T-helper 2 cell treated with Interferon-gamma antibody and Interleukin-4, amounts not matched to agents 5 μg/mL and 100 μg/mL, for 36 hours (primary cell): ENCODE measurements around the gene ZNF326.
A peak's percentile ranks its signal among the peaks of the same experiment; 100 is the strongest.

ENCODE experiments used
- DNase-seq: peaks from one replicate; pipeline ENCODE4 v3.0.0; 2021; ENCODE audit warnings: low spot score
- H3K27ac Mint-ChIP-seq: one replicate; pipeline ENCODE4 v1.8.0; 2021; ENCODE audit warnings: mild to moderate bottlenecking, mixed read lengths
- H3K27me3 Mint-ChIP-seq: one replicate; pipeline ENCODE4 v1.8.0; 2021; ENCODE audit warnings: low read depth, mixed read lengths
- H3K36me3 Mint-ChIP-seq: one replicate; pipeline ENCODE4 v1.8.0; 2021; ENCODE audit warnings: low read depth, mixed read lengths
- H3K4me1 Mint-ChIP-seq: one replicate; pipeline ENCODE4 v1.8.0; 2021; ENCODE audit warnings: low read depth, mixed read lengths
- H3K4me3 Mint-ChIP-seq: one replicate; pipeline ENCODE4 v1.8.0; 2022; ENCODE audit warnings: mild to moderate bottlenecking, moderate library complexity, mixed read lengths
- H3K9me3 Mint-ChIP-seq: one replicate; pipeline ENCODE4 v1.8.0; 2021; ENCODE audit warnings: mixed read lengths

The ZNF326 gene, protein sequence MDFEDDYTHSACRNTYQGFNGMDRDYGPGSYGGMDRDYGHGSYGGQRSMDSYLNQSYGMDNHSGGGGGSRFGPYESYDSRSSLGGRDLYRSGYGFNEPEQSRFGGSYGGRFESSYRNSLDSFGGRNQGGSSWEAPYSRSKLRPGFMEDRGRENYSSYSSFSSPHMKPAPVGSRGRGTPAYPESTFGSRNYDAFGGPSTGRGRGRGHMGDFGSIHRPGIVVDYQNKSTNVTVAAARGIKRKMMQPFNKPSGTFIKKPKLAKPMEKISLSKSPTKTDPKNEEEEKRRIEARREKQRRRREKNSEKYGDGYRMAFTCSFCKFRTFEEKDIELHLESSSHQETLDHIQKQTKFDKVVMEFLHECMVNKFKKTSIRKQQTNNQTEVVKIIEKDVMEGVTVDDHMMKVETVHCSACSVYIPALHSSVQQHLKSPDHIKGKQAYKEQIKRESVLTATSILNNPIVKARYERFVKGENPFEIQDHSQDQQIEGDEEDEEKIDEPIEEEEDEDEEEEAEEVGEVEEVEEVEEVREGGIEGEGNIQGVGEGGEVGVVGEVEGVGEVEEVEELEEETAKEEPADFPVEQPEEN

DNA sequence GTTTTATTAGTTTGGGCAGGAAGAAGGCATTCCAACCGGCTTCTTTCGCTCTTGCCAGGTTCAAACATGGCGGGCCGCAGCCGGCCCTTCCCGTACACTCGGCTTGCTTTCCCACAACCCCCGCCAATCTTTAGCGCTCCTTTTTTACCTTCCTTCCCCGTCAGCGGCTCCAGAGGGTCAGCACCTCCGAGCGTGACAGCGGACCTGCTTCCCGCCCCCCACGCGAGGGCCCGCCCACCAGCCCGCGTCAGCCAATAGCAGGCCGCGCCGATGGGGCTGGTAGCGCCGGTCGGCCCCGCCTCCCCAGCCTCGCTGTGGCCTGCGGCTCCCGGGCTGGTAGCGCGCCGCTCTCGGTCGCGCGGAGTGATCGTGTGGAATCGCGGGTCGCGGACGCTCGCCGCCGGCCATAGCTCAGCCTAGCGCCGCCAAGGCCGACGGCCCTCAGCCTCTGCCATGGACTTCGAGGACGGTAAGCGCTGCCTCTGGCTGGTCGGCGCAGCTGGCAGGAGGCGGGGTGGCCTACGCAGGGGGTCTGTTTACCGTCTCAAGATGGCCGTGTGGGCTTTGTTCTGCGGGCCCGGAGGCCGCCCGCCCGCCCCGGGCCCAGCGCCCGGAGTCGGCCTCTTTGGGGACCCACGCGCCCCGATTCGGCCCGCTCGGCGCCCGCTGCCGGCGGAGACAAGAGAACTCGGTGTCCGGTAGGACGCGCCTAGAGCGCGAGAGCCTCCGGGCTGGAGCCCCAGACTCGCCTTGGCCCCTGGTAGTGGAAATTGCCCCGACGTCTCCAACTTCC lies at the start of gene ZNF326:
TSS of gene ZNF326 (plus strand) at position 306 of the 793 bp plus-strand sequence. CDS start at position 454, 148 bp downstream.
- peaks cover 17% of the 10 kb centered on the region for H3K36me3 Mint-ChIP-seq
- peak within 1 kb of the TSS; percentile 97 for H3K27ac Mint-ChIP-seq
- H3K27me3 Mint-ChIP-seq, result peaks cover 2% of the 10 kb centered on the region
- DNase-seq, result peak; percentile 98
- H3K4me3 Mint-ChIP-seq, result peak within 1 kb of the TSS; percentile 100
- H3K4me1 Mint-ChIP-seq, result peaks cover 40% of the 10 kb centered on the region
- H3K9me3 Mint-ChIP-seq, result no peaks in the 10 kb centered on the region

DNA sequence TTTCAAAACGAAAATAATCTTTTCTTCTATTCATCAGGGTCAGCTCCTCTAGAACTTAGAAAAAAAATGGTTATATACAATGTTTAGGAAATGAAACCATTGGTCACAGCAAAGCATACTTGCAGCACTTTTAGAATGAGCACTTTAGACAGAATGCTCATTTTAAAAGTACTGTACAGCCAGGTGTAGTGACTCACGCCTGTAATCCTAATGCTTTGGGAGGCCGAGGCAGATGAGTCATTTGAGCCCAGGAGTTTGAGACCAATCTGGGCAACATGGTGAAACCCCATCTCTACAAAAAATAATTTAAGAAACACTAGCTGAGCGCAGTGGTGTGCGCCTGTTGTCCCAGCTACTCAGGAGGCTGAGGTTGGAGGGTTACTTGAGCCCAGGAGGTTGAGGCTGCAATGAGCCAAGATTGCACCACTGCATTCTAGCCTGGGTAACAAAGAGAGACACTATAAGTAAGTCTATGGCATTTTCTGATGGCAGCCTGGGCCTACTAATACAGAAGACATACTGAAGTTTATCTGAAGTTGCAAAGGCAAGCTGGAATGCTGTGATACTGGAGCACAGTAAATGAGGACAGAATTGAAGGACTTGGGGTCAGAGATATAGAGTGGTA lies 48.9 kb upstream of the ZNF326 start:
- H3K27me3 Mint-ChIP-seq, result no peaks in the 10 kb centered on the region
- peaks cover 4% of the 10 kb centered on the region for H3K4me1 Mint-ChIP-seq
- no peak overlapping the region for H3K27ac Mint-ChIP-seq
- DNase-seq, result no peak
- no peaks in the 10 kb centered on the region for H3K36me3 Mint-ChIP-seq
- H3K4me3 Mint-ChIP-seq, result no peak overlapping the region
- no peaks in the 10 kb centered on the region for H3K9me3 Mint-ChIP-seq

DNA sequence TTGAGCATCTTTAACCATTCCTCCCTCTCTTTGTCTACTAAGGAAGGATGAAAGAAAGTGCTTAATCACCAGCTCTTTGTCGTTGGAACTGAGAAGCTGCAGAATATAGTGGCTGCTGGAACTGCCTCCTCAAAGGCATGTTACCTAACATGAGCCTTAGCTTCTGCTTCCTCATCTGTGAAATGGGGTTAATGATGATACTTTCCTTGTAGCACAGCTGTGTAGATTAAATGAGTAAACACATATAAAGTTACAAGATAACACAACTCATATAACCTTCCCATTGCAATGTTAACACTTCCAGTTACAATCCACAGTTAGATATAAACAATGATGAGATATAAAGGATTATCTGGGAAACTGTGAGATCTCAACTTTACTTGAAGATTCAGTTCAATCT lies 48.4 kb upstream of the ZNF326 start:
- no peak overlapping the region for H3K4me3 Mint-ChIP-seq
- H3K4me1 Mint-ChIP-seq, result peaks cover 4% of the 10 kb centered on the region
- no peaks in the 10 kb centered on the region for H3K9me3 Mint-ChIP-seq
- H3K27me3 Mint-ChIP-seq, result no peaks in the 10 kb centered on the region
- H3K27ac Mint-ChIP-seq, result no peak overlapping the region
- no peaks in the 10 kb centered on the region for H3K36me3 Mint-ChIP-seq
- DNase-seq, result no peak

DNA sequence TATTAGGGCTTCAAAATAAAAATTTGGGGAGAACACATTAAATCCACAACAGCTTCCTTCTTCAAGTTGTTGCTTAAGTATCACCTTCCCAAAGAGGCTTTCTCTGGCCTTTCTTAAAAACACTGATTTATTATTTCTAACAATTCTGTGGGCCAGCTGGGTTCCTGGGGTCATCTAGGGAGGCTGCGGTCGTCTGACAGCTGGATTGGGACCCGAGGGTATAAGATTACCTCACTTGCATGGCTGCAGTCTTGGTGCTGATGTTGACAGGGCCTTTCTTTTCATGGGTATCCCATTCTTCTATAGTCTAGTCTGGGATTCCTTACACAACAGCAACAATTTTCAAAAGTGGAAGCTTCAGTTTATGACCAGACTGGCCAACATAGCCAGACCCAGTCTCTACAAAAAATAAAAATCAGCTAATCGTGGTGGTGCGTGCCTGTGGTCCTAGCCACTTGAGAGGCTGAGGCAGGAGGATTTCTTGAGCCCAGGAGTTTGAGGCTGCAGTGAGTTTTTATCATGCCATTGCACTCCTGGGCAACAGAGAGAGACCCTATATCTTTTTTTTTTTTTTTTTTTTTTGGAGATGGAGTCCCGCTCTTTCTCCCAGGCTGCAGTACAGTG lies 46.1 kb upstream of the ZNF326 start:
- DNase-seq, result no peak
- H3K9me3 Mint-ChIP-seq, result no peaks in the 10 kb centered on the region
- H3K4me1 Mint-ChIP-seq, result peaks cover 16% of the 10 kb centered on the region
- no peaks in the 10 kb centered on the region for H3K27me3 Mint-ChIP-seq
- no peaks in the 10 kb centered on the region for H3K36me3 Mint-ChIP-seq
- H3K27ac Mint-ChIP-seq, result no peak overlapping the region
- H3K4me3 Mint-ChIP-seq, result no peak overlapping the region

DNA sequence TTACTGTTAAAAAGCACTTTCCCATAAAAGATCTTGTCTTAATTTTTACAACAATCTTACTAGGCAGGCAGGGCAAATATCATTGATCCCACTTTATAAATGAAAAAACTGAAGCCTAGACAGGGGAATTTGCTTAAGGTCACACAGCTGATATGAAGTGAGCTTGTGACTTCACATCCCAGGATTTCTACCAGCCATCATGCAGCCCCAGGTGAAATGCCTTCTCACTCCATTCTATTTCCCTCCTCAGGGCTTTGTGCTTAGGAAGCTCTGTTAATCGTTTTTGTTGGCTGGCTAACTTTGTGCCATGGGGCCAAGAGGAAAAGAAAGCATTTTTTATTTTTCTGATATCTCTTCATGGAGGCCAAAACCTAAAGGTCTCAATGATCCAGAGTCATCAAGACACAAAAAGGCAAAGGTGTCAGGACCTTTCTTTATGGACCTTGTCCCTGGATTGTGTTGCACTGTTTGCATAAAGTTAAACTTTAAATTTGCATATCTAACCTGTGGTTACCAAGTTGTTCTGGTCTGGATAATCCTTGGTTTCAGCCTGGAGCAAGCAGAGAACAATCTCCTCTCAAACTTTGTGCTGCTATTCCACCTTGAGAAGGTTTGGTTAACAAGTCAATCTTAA lies 44.8 kb upstream of the ZNF326 start:
- no peak overlapping the region for H3K27ac Mint-ChIP-seq
- no peaks in the 10 kb centered on the region for H3K36me3 Mint-ChIP-seq
- H3K9me3 Mint-ChIP-seq, result no peaks in the 10 kb centered on the region

DNA sequence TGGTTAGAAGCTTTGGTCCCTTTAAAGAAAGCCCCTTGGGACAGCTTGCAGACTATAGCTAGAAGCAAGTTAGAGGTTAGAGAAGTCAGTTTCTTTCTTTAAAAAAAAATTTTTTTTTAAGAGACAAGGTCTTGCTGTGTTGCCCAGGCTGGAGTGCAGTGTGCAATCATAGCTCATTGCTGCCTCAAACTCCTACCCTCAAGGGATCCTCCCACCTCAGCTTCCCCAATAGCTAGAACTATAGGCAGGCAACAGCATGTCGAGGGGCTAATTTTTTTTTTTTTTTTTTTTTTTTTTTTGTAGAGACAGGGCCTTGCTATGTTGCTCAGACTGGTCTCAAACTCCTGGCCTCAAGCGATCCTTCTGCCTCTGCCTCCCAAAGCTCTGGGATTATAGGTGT lies 44.2 kb upstream of the ZNF326 start:
- Mint-ChIP-seq H3K36me3 (no peaks in the 10 kb centered on the region), H3K27ac (no peak overlapping the region), H3K4me3 (no peak overlapping the region), H3K27me3 (no peaks in the 10 kb centered on the region), H3K4me1 (peaks cover 23% of the 10 kb centered on the region), H3K9me3 (no peaks in the 10 kb centered on the region)
- DNase-seq, result no peak

More for the DNA sequence above, 44.8 kb upstream of the ZNF326 start:
- no peak for DNase-seq
- no peaks in the 10 kb centered on the region for H3K27me3 Mint-ChIP-seq
- H3K4me1 Mint-ChIP-seq, result peaks cover 21% of the 10 kb centered on the region
- no peak overlapping the region for H3K4me3 Mint-ChIP-seq

DNA sequence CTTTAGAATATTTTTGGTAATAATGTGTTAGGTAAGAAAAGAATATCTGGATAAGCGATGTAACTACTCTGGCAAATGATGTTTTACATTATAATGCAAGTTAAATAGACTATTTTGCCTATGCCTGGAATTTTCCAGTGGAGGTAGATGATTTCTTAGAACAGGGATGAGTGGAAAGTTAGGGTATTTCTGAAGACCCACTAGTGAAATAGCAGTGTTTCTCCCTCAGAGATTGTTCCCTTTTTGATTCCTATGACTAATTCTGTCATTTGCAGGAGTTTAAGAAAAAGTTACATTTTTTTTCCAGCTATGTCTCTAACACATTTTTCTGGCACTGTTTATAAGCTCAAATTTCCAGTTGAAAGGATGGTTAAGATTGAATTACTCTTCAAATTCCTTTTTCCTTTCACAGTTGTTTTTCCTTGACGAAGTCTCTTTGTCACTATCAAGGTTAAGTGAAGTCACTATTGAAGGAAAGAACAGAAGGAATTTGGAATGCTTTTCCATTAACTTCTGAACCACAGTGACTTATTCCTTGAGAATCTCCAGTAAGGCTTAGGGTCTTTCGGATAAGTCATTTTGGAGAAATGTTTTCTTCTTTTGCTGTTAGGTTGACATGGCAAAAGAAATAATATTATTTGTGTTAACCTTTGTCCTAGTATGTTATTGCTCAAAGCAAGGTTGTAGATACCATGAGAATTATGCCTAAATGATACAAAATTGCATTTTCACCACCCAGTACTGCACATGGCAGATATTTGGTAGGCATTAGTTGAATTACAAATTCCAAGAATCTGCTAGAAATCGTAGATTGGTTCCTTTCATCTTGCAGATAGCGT lies 42.9 kb upstream of the ZNF326 start:
- DNase-seq, result no peak
- Mint-ChIP-seq H3K4me1 (peaks cover 23% of the 10 kb centered on the region), H3K27ac (no peak overlapping the region), H3K4me3 (no peak overlapping the region), H3K36me3 (no peaks in the 10 kb centered on the region), H3K9me3 (no peaks in the 10 kb centered on the region), H3K27me3 (no peaks in the 10 kb centered on the region)

DNA sequence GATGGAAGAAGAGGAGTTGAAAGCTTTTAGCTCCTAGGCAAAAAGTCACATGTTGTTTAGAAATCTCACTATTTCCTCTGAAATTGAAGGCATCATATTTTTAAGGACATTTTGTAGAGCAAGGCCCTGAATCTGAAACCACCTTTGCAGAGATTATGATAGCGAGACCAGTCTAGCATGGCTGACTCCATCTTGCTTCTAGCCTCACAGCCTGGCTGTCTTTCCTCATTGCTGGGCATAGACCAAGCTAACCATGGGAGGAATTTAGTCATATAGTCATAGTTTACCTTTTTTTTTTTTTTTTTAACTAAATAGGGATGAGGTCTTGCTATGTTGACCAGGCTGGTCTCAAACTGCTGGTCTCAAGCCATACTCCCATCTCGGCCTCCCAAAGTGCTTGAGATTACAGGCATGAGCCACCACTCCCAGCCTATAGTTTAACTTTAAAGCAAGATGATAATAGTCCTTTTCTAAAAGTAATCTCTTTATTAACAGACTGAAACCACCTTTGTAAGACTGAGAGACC lies 42.2 kb upstream of the ZNF326 start:
- no peak overlapping the region for H3K27ac Mint-ChIP-seq
- H3K4me3 Mint-ChIP-seq, result no peak overlapping the region
- DNase-seq, result no peak
- no peaks in the 10 kb centered on the region for H3K27me3 Mint-ChIP-seq
- H3K36me3 Mint-ChIP-seq, result no peaks in the 10 kb centered on the region
- H3K9me3 Mint-ChIP-seq, result no peaks in the 10 kb centered on the region
- H3K4me1 Mint-ChIP-seq, result peaks cover 28% of the 10 kb centered on the region

DNA sequence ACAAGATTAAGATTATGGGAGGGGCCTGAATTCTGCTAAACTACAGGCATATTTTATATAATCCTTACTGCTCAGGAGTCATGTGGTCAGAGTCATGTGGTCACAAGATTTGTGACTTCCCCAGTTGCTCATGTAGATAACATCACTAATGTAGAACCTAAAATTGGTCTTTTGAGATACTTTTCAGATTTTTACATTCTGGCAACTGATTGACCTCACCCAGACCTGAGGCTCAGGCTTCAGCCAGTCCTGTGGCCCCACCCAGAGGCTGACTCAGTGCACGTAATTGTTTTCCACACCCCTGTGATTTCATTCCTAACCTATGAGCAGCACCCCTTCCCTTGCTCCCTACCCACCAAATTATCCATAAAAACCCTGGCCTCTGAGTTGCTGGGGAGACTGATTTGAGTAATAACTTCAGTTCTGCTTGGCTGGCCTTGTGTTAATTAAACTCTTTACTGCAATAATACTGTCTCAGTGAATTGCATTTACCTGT lies 41.7 kb upstream of the ZNF326 start:
- Mint-ChIP-seq H3K27ac (peak overlapping the region; percentile 52), H3K27me3 (no peaks in the 10 kb centered on the region), H3K36me3 (no peaks in the 10 kb centered on the region), H3K4me3 (peak overlapping the region; percentile 30), H3K4me1 (peaks cover 30% of the 10 kb centered on the region), H3K9me3 (no peaks in the 10 kb centered on the region)
- peak; percentile 36 for DNase-seq

DNA sequence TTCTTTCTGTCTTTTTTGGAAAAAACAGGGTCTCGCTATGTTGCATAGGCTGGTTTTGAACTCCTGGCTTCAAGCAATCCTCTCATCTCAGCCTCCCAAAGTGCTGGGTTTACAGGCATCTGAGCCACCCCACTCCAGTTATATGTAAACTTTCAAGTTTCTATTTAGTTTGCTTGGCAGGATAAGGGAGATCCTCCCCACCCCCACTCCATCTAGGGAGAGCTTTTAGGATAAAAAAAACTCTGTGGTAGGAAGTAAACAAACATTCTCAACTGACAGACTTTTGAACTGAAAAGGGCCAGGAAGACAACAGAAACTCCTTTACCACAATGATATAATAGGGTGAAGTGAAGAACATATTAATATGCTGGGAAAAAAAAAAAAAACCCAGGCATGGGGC lies 41.0 kb upstream of the ZNF326 start:
- Mint-ChIP-seq H3K27ac (no peak overlapping the region), H3K36me3 (no peaks in the 10 kb centered on the region), H3K9me3 (no peaks in the 10 kb centered on the region), H3K4me1 (peaks cover 32% of the 10 kb centered on the region), H3K27me3 (no peaks in the 10 kb centered on the region), H3K4me3 (no peak overlapping the region)
- DNase-seq, result no peak

DNA sequence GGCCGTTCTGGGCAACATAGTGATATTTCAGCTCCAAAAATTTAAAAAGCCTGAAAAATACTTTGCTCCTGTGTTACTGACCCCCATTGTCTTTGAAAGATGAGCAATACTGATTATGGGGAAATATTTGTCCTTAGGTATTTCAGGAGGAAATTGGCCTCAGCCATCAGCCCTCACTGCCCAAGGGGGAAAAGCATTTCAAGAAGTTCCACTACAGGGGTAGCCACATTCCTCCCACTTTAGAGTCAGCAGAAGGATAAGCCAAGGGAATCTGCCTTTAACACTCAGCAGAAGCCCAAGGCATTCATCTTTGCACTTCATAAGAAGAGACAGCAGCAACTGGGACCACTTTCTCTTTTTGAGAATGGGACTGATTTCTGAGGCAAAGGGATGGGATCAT lies 40.5 kb upstream of the ZNF326 start:
- Mint-ChIP-seq H3K27ac (no peak overlapping the region), H3K9me3 (peaks cover 2% of the 10 kb centered on the region), H3K36me3 (peaks cover under 1% of the 10 kb centered on the region), H3K4me1 (peaks cover 32% of the 10 kb centered on the region), H3K4me3 (no peak overlapping the region), H3K27me3 (no peaks in the 10 kb centered on the region)
- no peak for DNase-seq
